HCT116 (cell line): Measurements from ENCODE around the gene TOPORS. TPM values are rescaled to one million over a fixed set of nuclear protein-coding genes. Genes with fewer than 3 reads are reported as not detected.

Source experiments
- ATAC-seq: fragments of 200-7000 bp; cut with Tn5 transposase; 2 replicates; pipeline ENCODE4 v1.9.1; 2020; ENCODE audit warnings: mild to moderate bottlenecking, moderate library complexity
- BruUV-seq: library from RNA; stranded (reverse); fragments of 400-500 nt; replicated peaks from 2 replicates; lab custom pipeline; 2021; lab: Mats Ljungman, UMichigan
- CTCF ChIA-PET: fragments of 300-600 bp; sonication (Branson Sonifier 250); formaldehyde crosslinking; loops from one replicate; lab custom pipeline; 2021; ENCODE audit warnings: antibody characterized with exemption; lab: Charles Lee
- POLR2A ChIA-PET: fragments of 300-600, 350-600 bp; sonication (Branson Sonifier 250); formaldehyde crosslinking; loops from one replicate; lab custom pipeline; 2021; ENCODE audit warnings: antibody characterized with exemption; lab: Charles Lee
- RAD21 ChIA-PET, 2 experiments: fragments of 300-600 bp; sonication (Branson Sonifier 250); formaldehyde crosslinking; loops; one replicate each; lab custom pipeline; 2023; ENCODE audit warnings: low total read pairs in 2 of 2; ENCODE audit not compliant: uncharacterized antibody in 2 of 2, unreplicated experiment in 2 of 2, low non-redundant PET in 1 of 2; lab: Charles Lee
- DNase-seq: peaks from one replicate; pipeline ENCODE4 v3.0.0-alpha.2; 2010; ENCODE audit warnings: low read depth, low spot score
- H2AFZ ChIP-seq: fragments of 200-600 bp; shearing (Covaris generic), sonication (generic); 2 replicates; pipeline ENCODE4 v1.6.1; 2017; ENCODE audit warnings: low read depth, mixed run types, mixed read lengths, antibody characterized with exemption, low read length; ENCODE audit not compliant: poor library complexity, severe bottlenecking
- H3K27ac ChIP-seq: 2 replicates; pipeline ENCODE4 v1.5.1; 2012; ENCODE audit warnings: low read depth, low read length
- H3K27me3 ChIP-seq: fragments of 200-600 bp; sonication (generic); 2 replicates; pipeline ENCODE4 v1.6.1; 2016; ENCODE audit warnings: mixed run types, low read length, mixed read lengths; ENCODE audit not compliant: insufficient read depth
- H3K36me3 ChIP-seq, 2 experiments: fragments of 200-500 bp in 1 of 2; fragments of 200-600 bp in 1 of 2; sonication (Bioruptor generic) in 1 of 2; sonication (generic) in 1 of 2; 2 replicates each; pipeline versions ENCODE4 v1.5.1 to v1.6.1; 2014 to 2016; ENCODE audit warnings: low read length in 2 of 2, inconsistent platforms in 1 of 2, mixed read lengths in 1 of 2, mixed run types in 1 of 2; ENCODE audit not compliant: insufficient read depth in 2 of 2, control insufficient read depth in 1 of 2
- H3K4me1 ChIP-seq, 2 experiments: fragments of 200-600 bp in 1 of 2; sonication (generic) in 1 of 2; 2 replicates each; pipeline versions ENCODE4 v1.5.1 to v1.6.1; 2012 to 2017; ENCODE audit warnings: low read length in 2 of 2, inconsistent platforms in 1 of 2, mild to moderate bottlenecking in 1 of 2, mixed read lengths in 1 of 2, mixed run types in 1 of 2, moderate library complexity in 1 of 2; ENCODE audit not compliant: insufficient read depth in 2 of 2, control insufficient read depth in 1 of 2
- H3K4me2 ChIP-seq: fragments of 200-600 bp; sonication (generic); 2 replicates; pipeline ENCODE4 v1.6.1; 2017; ENCODE audit warnings: mixed run types, low read length, mixed read lengths
- H3K4me3 ChIP-seq, 2 experiments: fragments of 200-600 bp in 1 of 2; sonication (generic) in 1 of 2; replicated peaks in 1 of 2; 2 replicates each; pipeline ENCODE4 v1.5.1; 2011 to 2016; ENCODE audit warnings: low read length in 2 of 2, control low read depth in 1 of 2, low read depth in 1 of 2, mild to moderate bottlenecking in 1 of 2, mixed read lengths in 1 of 2, mixed run types in 1 of 2
- H3K79me2 ChIP-seq: fragments of 200-600 bp; sonication (generic); 2 replicates; pipeline ENCODE4 v1.6.1; 2017; ENCODE audit warnings: mild to moderate bottlenecking, mixed run types, low read length, moderate library complexity, mixed read lengths; ENCODE audit not compliant: insufficient read depth
- H3K9ac ChIP-seq: fragments of 200-600 bp; sonication (generic); 2 replicates; pipeline ENCODE4 v1.6.1; 2016; ENCODE audit warnings: low read length, mixed read lengths
- H3K9me2 ChIP-seq: fragments of 200-600 bp; sonication (generic), shearing (Covaris generic); 2 replicates; pipeline ENCODE4 v1.6.1; 2017; ENCODE audit warnings: mixed run types, mild to moderate bottlenecking, moderate library complexity; ENCODE audit not compliant: insufficient read depth
- H3K9me3 ChIP-seq, 2 experiments: fragments of 200-500 bp in 1 of 2; fragments of 200-600 bp in 1 of 2; sonication (Bioruptor generic) in 1 of 2; sonication (generic) in 1 of 2; 2 replicates each; pipeline ENCODE4 v1.6.1; 2014 to 2017; ENCODE audit warnings: low read length in 2 of 2, mixed read lengths in 2 of 2, inconsistent platforms in 1 of 2, low read depth in 1 of 2, mild to moderate bottlenecking in 1 of 2, mixed run types in 1 of 2, moderate library complexity in 1 of 2; ENCODE audit not compliant: control insufficient read depth in 1 of 2, insufficient read depth in 1 of 2
- H4K20me1 ChIP-seq: fragments of 200-600 bp; sonication (generic), shearing (Covaris generic); 2 replicates; pipeline ENCODE4 v1.6.1; 2017; ENCODE audit warnings: mixed run types, mild to moderate bottlenecking, moderate library complexity; ENCODE audit not compliant: insufficient read depth
- CTCF ChIP-seq, 3 experiments: fragments of 200-600 bp in 1 of 3; sonication (generic) in 1 of 3; IDR thresholded peaks in 2 of 3; conservative IDR thresholded peaks in 1 of 3; 2 replicates each; pipeline ENCODE4 v1.5.1; 2012 to 2017; ENCODE audit warnings: low read depth in 2 of 3, low read length in 2 of 3, antibody characterized with exemption in 1 of 3, borderline replicate concordance in 1 of 3, control low read depth in 1 of 3, mild to moderate bottlenecking in 1 of 3, mixed read lengths in 1 of 3, mixed run types in 1 of 3, moderate library complexity in 1 of 3; ENCODE audit not compliant: insufficient read depth in 1 of 3
- ELF1 ChIP-seq: IDR thresholded peaks from 2 replicates; pipeline ENCODE4 v1.6.1; 2012; ENCODE audit warnings: low read depth, borderline replicate concordance
- FOSL1 ChIP-seq: IDR thresholded peaks from 2 replicates; pipeline ENCODE4 v1.6.1; 2012; ENCODE audit warnings: low read depth
- REST ChIP-seq: IDR thresholded peaks from 2 replicates; pipeline ENCODE4 v1.6.1; 2012; ENCODE audit warnings: low read depth
- SRF ChIP-seq: IDR thresholded peaks from 2 replicates; pipeline ENCODE4 v1.6.1; 2012; ENCODE audit warnings: low read depth
- ZFX ChIP-seq: fragments of 450-650 bp; IDR thresholded peaks from 2 replicates; pipeline ENCODE4 v1.6.1; 2017
- intact Hi-C: fragments of 100-400 bp; cut with micrococcal nuclease; formaldehyde crosslinking; loops from 2 replicates; pipeline ENCODE4 v1.10.0; 2022
- total RNA-seq: library from RNA; stranded (reverse); gene quantifications from one replicate; pipeline ENCODE4 v1.2.1, GENCODE V29; 2021; ENCODE audit not compliant: unreplicated experiment

Gene TOPORS
- total RNA-seq, 1 experiment from 2014 or later = 12.7 TPM

- TF ChIP-seq REST = no peak
- no peak for TF ChIP-seq ELF1
Observed at GRCh38 chr9:32571969-32572899, 19.8 kb upstream of the TOPORS start (continued).

- Histone ChIP-seq H3K4me2 (no peak overlapping the region), H3K9ac (no peak overlapping the region), H4K20me1 (no peaks in the 10 kb centered on the region), H3K79me2 (peaks cover 67% of the 10 kb centered on the region), H3K36me3 (peaks cover 0 to 11% of the 10 kb centered on the region in 2 experiments; a peak in 3 of 4 replicates), H3K4me1 (peaks cover 4 to 15% of the 10 kb centered on the region in 2 experiments; a peak in 3 of 4 replicates), H3K27ac (no peak overlapping the region), H2AFZ (no peak overlapping the region), H3K9me3 (no peaks in the 10 kb centered on the region), H3K4me3 (no peak overlapping the region), H3K9me2 (no peaks in the 10 kb centered on the region), H3K27me3 (no peaks in the 10 kb centered on the region)
- TF ChIP-seq CTCF (IDR thresholded peaks at IDR 0.05 in 2 of 3, conservative IDR thresholded peaks at IDR 0.05 in 1 of 3; ENCODE audit: borderline replicate concordance in 1 of 3, insufficient read depth in 1 of 3, low read depth in 2 of 3, low read length in 2 of 3) (no peak), ELF1 (no peak), SRF (no peak), FOSL1 (no peak), ZFX (no peak)
- DNase-seq = no peak
- no TSS peak for BruUV-seq
- ChIA-PET POLR2A (no interaction called here), CTCF (no interaction called here), RAD21 (no interaction called here)
- intact Hi-C loops = no loop called here
- ATAC-seq = no peak
Observed at GRCh38 chr9:32570262-32570661, 17.9 kb upstream of the TOPORS start.
